DOHH2 (cell line): Measurements from ENCODE around the gene POLK.

Experiments
- CTCF ChIP-seq: fragments of 200-600 bp; sonication (generic); IDR thresholded peaks from one replicate; pipeline ENCODE4 v1.5.1; 2014; ENCODE audit warnings: antibody characterized with exemption, mild to moderate bottlenecking, low read depth, low read length; ENCODE audit not compliant: poor library complexity, severe bottlenecking
- EZH2phosphoT487 ChIP-seq: fragments of 200-600 bp; sonication (generic); IDR thresholded peaks from 2 replicates; pipeline ENCODE4 v1.6.1; 2017; ENCODE audit warnings: borderline replicate concordance, mild to moderate bottlenecking, antibody characterized with exemption, low read length, moderate library complexity, mixed read lengths

- TF ChIP-seq CTCF (no peak), EZH2phosphoT487 (no peak)
Observed at GRCh38 chr5:75534734-75535133, 23.0 kb downstream of the POLK start.
